Gastroesophageal sphincter (tissue), 4 donors: ENCODE measurements around the gene TOMM20. TPM values are rescaled to one million over a fixed set of nuclear protein-coding genes. Genes with fewer than 3 reads are reported as not detected.
"Not testable (repeated sequence)": the region's sequence is repeated elsewhere in the genome, so short reads cannot be mapped to it uniquely, and the experiment has no call there.

Experiments
- ATAC-seq: fragments of 150-250 bp; one replicate; pipeline ENCODE4 v1.9.1; 2016; ENCODE audit warnings: mild to moderate bottlenecking, moderate library complexity
- H3K27ac ChIP-seq, 4 donors: fragments of 200-600 bp; sonication (generic) in 3 of 4; 1 replicate in 3 of 4; 2 replicates in 1 of 4; pipeline ENCODE4 v1.5.1; 2016 to 2019
- H3K27me3 ChIP-seq: fragments of 200-600 bp; sonication (generic); one replicate; pipeline ENCODE4 v1.5.1; 2019
- H3K36me3 ChIP-seq, 2 donors: fragments of 200-600 bp; sonication (generic); one replicate each; pipeline ENCODE4 v1.5.1; 2019; ENCODE audit warnings: control low read depth in 1 of 2
- H3K4me1 ChIP-seq, 3 donors: fragments of 200-600 bp; sonication (generic); 1 replicate in 2 of 3; 2 replicates in 1 of 3; pipeline ENCODE4 v1.5.1; 2016 to 2019; ENCODE audit warnings: control low read depth in 2 of 3
- H3K4me3 ChIP-seq, 2 donors: fragments of 200-600 bp; sonication (generic); one replicate each; pipeline ENCODE4 v1.5.1; 2019; ENCODE audit warnings: mild to moderate bottlenecking in 1 of 2, moderate library complexity in 1 of 2
- H3K9me3 ChIP-seq, 3 donors: fragments of 200-600 bp; sonication (generic); one replicate each; pipeline ENCODE4 v1.5.1; 2017 to 2019; ENCODE audit warnings: control low read depth in 2 of 3
- EP300 ChIP-seq: sonication (generic); formaldehyde crosslinking; IDR thresholded peaks from one replicate; pipeline ENCODE4 v1.6.1; 2017; ENCODE audit warnings: antibody characterized with exemption, mild to moderate bottlenecking
- POLR2A ChIP-seq, 2 donors: fragments of 450-650 bp; IDR thresholded peaks; one replicate each; pipeline ENCODE4 v1.6.1; 2017; ENCODE audit warnings: antibody characterized with exemption in 2 of 2, mild to moderate bottlenecking in 2 of 2, moderate library complexity in 1 of 2
- POLR2AphosphoS5 ChIP-seq: sonication (generic); formaldehyde crosslinking; IDR thresholded peaks from one replicate; pipeline ENCODE4 v1.6.1; 2017; ENCODE audit warnings: antibody characterized with exemption
- WGBS, 2 donors: methylation state at CpG; one replicate each; pipeline ENCODE4 v1.1.5; 2018; ENCODE audit warnings: low coverage in 1 of 2; 5-methylcytosine and 5-hydroxymethylcytosine counted together
- total RNA-seq, 4 donors: library from RNA; depleted of rRNA; stranded (reverse); fragments of >200 nt; gene quantifications; one replicate each; pipeline ENCODE4 v1.1.0, GENCODE V29; 2016
- TF ChIP-seq, protein P1 (sequence below), 4 experiments: fragments of 200-600 bp in 2 of 4; fragments of 450-650 bp in 2 of 4; sonication (generic) in 1 of 4; IDR thresholded peaks; one replicate each; pipeline ENCODE4 v1.5.1; 2017 to 2019; ENCODE audit warnings: antibody characterized with exemption in 4 of 4, mild to moderate bottlenecking in 2 of 4, moderate library complexity in 2 of 4

The TOMM20 gene
- total RNA-seq, 4 donors from 2014 or later, result 57.8 to 111 (median 99.1) TPM

DNA sequence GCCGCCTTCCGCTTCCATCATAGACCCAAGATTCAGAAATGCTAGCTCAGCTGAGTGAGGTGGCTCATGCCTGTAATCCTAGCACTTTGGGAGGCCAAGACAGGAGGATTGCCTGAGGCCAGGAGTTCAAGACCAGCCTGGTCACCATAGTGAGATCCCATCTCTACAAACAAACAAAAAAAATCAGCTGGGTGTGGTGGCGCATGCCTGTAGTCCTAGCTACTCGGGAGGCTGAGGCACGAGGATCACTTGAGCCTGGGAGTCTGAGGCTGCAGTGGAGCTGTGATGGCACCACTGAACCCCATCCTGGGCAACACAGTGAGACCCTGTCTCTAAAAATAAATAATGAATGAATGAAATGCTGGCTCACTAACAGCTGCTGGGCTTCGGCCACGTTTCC, 39.7 kb downstream of the TOMM20 start:
- Histone ChIP-seq H3K4me1 (peaks cover 4 to 34% (median 10%) of the 10 kb centered on the region in 3 donors), H3K9me3 (no peaks in the 10 kb centered on the region), H3K36me3 (no peaks in the 10 kb centered on the region), H3K4me3 (no peak overlapping the region), H3K27ac (no peak overlapping the region), H3K27me3 (no peaks in the 10 kb centered on the region)
- TF ChIP-seq POLR2A (IDR thresholded peaks at IDR 0.05) (no peak), EP300 (no peak), POLR2AphosphoS5 (no peak)
- TF ChIP-seq, protein P1, sequence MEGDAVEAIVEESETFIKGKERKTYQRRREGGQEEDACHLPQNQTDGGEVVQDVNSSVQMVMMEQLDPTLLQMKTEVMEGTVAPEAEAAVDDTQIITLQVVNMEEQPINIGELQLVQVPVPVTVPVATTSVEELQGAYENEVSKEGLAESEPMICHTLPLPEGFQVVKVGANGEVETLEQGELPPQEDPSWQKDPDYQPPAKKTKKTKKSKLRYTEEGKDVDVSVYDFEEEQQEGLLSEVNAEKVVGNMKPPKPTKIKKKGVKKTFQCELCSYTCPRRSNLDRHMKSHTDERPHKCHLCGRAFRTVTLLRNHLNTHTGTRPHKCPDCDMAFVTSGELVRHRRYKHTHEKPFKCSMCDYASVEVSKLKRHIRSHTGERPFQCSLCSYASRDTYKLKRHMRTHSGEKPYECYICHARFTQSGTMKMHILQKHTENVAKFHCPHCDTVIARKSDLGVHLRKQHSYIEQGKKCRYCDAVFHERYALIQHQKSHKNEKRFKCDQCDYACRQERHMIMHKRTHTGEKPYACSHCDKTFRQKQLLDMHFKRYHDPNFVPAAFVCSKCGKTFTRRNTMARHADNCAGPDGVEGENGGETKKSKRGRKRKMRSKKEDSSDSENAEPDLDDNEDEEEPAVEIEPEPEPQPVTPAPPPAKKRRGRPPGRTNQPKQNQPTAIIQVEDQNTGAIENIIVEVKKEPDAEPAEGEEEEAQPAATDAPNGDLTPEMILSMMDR (IDR thresholded peaks at IDR 0.05), result no peak
- no peak for ATAC-seq
- 85 to 92% methylated on average over 4 to 5 of the region's 7 CpGs for WGBS, 2 donors

DNA sequence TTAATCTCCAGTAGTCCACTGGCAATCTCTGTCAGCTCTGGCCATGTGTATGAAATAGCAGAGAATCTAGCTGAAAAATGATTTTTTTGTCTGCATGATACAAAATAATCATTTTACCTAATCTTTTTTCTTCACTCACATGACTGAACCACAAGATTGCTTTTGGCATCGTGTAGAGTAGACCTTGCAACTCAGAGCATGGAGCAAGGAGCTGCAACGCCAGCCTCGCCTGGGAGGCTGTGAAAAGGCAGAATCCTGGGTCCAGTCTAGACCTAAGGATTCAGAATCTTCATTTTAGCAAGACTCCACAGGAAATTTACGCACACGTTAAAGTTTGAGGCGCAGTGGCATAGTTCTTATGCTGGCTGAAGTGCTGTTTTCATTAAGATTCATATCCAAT, 40.2 kb downstream of the TOMM20 start:
- Histone ChIP-seq H3K4me3 (no peak overlapping the region), H3K27ac (no peak overlapping the region), H3K4me1 (peaks cover under 1 to 34% (median 9%) of the 10 kb centered on the region in 3 donors), H3K36me3 (no peaks in the 10 kb centered on the region), H3K9me3 (no peaks in the 10 kb centered on the region), H3K27me3 (no peaks in the 10 kb centered on the region)
- WGBS, 2 donors, result 93 to 100% methylated on average over 1 to 5 of the region's 6 CpGs
- no peak for ATAC-seq
- TF ChIP-seq POLR2AphosphoS5, result no peak
- no peak for TF ChIP-seq POLR2A (IDR thresholded peaks at IDR 0.05)
- TF ChIP-seq, protein P1 (IDR thresholded peaks at IDR 0.05), result no peak
- no peak for TF ChIP-seq EP300

DNA sequence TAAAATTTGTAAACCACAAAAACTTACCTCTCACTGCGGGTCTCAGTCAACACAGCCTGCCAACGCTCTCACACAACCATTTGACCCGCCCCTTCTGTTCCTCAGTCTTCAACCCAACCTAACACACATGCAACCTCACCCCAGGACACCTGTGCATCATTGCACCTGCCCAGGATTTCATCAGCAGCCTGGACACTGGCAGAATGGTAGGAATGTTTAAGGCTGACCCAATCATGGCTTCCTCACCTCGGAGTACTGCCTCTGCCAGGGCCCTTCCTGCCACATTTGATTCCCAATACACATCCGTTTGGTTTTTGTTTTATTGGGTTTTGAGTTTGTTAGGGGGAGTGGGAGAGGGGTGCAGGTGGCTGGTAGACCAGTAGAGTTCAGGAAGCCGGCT, 40.7 kb downstream of the TOMM20 start:
- ATAC-seq, result no peak
- Histone ChIP-seq H3K27ac (no peak overlapping the region), H3K4me1 (peaks cover 0 to 34% (median 12%) of the 10 kb centered on the region in 3 donors), H3K9me3 (no peaks in the 10 kb centered on the region), H3K36me3 (no peaks in the 10 kb centered on the region), H3K4me3 (no peak overlapping the region), H3K27me3 (no peaks in the 10 kb centered on the region)
- 91 to 97% methylated on average over 6 of the region's 6 CpGs for WGBS, 2 donors
- TF ChIP-seq POLR2A (IDR thresholded peaks at IDR 0.05) (no peak), POLR2AphosphoS5 (no peak), EP300 (no peak)
- TF ChIP-seq, protein P1 (IDR thresholded peaks at IDR 0.05), result no peak

DNA sequence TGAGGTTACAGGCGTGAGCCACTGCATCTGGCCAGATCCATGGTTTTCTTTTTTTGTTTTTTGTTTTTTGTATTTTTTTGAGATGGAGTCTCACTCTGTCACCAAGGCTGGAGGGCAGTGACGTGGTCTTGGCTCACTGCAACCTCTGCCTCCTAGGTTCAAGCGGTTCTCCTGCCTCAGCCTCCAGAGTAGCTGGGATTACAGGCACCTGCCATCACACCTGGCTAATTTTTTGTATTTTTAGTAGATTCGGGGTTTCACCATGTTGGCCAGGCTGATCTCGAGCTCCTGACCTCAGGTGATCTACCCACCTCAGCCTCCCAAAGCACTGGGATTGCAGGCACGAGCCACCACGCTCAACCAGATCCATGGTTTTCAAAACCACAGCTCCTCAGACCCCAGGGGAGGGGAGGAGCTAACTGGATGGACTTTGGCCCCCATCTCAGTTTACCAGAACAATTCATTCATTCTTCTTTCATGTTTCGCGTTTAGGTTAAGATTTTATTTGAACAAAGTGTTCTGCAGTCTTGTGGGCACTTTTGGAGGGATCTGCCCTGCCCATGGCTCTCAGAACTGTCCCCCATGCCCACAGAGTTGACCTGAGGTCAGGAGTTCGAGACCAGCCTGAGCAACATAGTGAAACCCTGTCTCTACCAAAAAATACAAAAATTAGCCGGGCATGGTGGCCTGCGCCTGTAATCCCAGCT, 43.1 kb downstream of the TOMM20 start:
- not testable (repeated sequence) for H3K4me3 ChIP-seq, H3K27me3 ChIP-seq, H3K36me3 ChIP-seq, ATAC-seq, H3K9me3 ChIP-seq
- 98 to 100% methylated on average over 3 to 10 of the region's 12 CpGs for WGBS, 2 donors
- H3K4me1 ChIP-seq, result peaks cover 0 to 33% (median 20%) of the 10 kb centered on the region in 3 donors
- H3K27ac ChIP-seq, result peak overlapping the region in 1 of 4 donors; percentile 33

DNA sequence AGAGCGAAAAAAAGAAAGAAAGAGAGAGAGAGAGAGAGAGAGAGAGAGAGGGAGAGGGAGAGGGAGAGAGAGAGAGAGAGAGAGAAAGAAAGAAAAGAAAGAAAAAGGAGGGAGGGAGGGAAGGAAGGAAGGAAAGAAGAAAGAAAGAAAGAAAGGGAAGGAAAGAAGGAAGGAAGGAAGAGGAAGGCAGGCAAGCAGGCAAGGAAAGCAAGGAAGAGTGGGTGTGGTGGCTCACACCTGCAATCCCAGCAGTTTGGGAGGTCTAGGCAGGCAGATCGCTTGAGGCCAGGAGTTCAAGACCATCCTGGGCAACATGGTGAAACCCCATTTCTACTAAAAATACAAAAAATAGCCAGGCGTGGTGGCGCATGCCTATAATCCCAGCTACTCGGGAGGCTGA, 47.8 kb downstream of the TOMM20 start:
- H3K27ac ChIP-seq, result peak overlapping the region in 1 of 4 donors; percentile 93
- H3K36me3 ChIP-seq, H3K27me3 ChIP-seq, H3K9me3 ChIP-seq, H3K4me3 ChIP-seq, ATAC-seq: not testable (repeated sequence)
- 96 to 97% methylated on average over 4 of the region's 5 CpGs for WGBS, 2 donors
- H3K4me1 ChIP-seq, result peaks cover 0 to 66% (median 39%) of the 10 kb centered on the region in 3 donors

DNA sequence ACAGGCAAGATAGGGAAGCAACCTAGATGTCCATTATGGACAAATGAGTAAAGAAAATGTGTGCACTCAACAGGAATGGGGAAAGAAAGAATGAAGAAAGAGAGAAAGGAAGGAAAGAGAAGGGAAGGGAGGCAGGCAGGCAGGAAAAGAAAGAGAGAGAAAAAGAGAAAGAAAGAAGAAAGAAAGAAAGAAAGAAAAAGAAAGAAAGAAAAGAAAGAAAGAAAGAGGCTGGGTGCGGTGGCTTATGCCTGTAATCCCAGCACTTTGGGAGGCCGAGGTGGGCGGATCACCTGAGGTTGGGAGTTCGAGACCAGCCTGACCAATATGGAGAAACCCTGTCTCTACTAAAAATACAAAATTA, 48.4 kb downstream of the TOMM20 start:
- ATAC-seq, H3K9me3 ChIP-seq, H3K4me3 ChIP-seq, H3K27me3 ChIP-seq, H3K36me3 ChIP-seq: not testable (repeated sequence)
- H3K27ac ChIP-seq, result peak overlapping the region in 2 of 4 donors; percentile 83 to 87
- 95 to 100% methylated on average over 3 of the region's 4 CpGs for WGBS, 2 donors
- peaks cover 0 to 72% (median 43%) of the 10 kb centered on the region in 3 donors for H3K4me1 ChIP-seq
